H1 (cell line): ENCODE results near the gene ARPP21. TPM values are rescaled to one million over a fixed set of nuclear protein-coding genes. Genes with fewer than 3 reads are reported as not detected.

Experiments
- CTCF ChIA-PET: fragments of 300-600 bp; sonication (Branson Sonifier 250); formaldehyde crosslinking; loops from one replicate; lab custom pipeline; 2021; ENCODE audit not compliant: partially characterized antibody; lab: Charles Lee
- POLR2A ChIA-PET: fragments of 300-600 bp; sonication (Branson Sonifier 250); formaldehyde crosslinking; loops from one replicate; lab custom pipeline; 2021; ENCODE audit warnings: inconsistent platforms; ENCODE audit not compliant: partially characterized antibody; lab: Charles Lee
- DNase-seq, 2 experiments: peaks; one replicate each; pipeline versions ENCODE4 v3.0.0 to v3.0.0-alpha.2; 2010 to 2022; ENCODE audit warnings: low spot score in 2 of 2, low read depth in 1 of 2, mixed read lengths in 1 of 2
- FAIRE-seq: peaks from 2 replicates; lab custom pipeline; 2011; peaks lifted over from hg19 to GRCh38; lab: Jason Lieb, UNC
- H2AFZ ChIP-seq: 2 replicates; pipeline ENCODE4 v1.8.1; 2012; ENCODE audit warnings: low read length, inconsistent platforms
- H2AK5ac ChIP-seq: 2 replicates; pipeline ENCODE4 v1.6.1; 2013; ENCODE audit warnings: low read depth, low read length
- H2BK120ac ChIP-seq: replicated peaks from 2 replicates; pipeline ENCODE3; 2013; ENCODE audit warnings: low read depth, low read length, inconsistent platforms
- H2BK12ac ChIP-seq: 2 replicates; pipeline ENCODE4 v1.6.1; 2013; ENCODE audit warnings: low read depth, low read length
- H2BK15ac ChIP-seq: 2 replicates; pipeline ENCODE4 v1.6.1; 2013; ENCODE audit warnings: low read length
- H2BK20ac ChIP-seq: 2 replicates; pipeline ENCODE4 v1.6.1; 2013; ENCODE audit warnings: low read length
- H2BK5ac ChIP-seq: 2 replicates; pipeline ENCODE4 v1.6.1; 2013; ENCODE audit warnings: low read depth, low read length
- H3K14ac ChIP-seq: 2 replicates; pipeline ENCODE4 v1.6.1; 2013; ENCODE audit warnings: inconsistent platforms; ENCODE audit not compliant: insufficient read length
- H3K18ac ChIP-seq: 2 replicates; pipeline ENCODE4 v1.6.1; 2013; ENCODE audit warnings: low read length; ENCODE audit errors: extremely low read depth
- H3K23ac ChIP-seq: 2 replicates; pipeline ENCODE4 v1.6.1; 2013; ENCODE audit warnings: inconsistent platforms; ENCODE audit not compliant: insufficient read length
- H3K23me2 ChIP-seq: 2 replicates; pipeline ENCODE4 v1.6.1; 2013; ENCODE audit warnings: low read depth, low read length
- H3K27ac ChIP-seq: 2 replicates; pipeline ENCODE4 v1.6.1; 2011; ENCODE audit warnings: low read depth, low read length, inconsistent platforms
- H3K27me3 ChIP-seq, 4 experiments: replicated peaks in 1 of 4; 1 replicate in 1 of 4; 2 replicates in 3 of 4; pipeline versions ENCODE4 v1.6.1 to v1.8.1; 2011 to 2013; ENCODE audit warnings: low read length in 3 of 4, mild to moderate bottlenecking in 3 of 4, inconsistent platforms in 2 of 4, mixed read lengths in 2 of 4, moderate library complexity in 1 of 4; ENCODE audit not compliant: control insufficient read depth in 3 of 4, insufficient read depth in 3 of 4; ENCODE audit errors: extremely low read depth in 1 of 4
- H3K36me3 ChIP-seq, 4 experiments: 2 replicates each; pipeline versions ENCODE4 v1.6.1 to v1.8.1; 2011 to 2013; ENCODE audit warnings: mild to moderate bottlenecking in 4 of 4, low read length in 3 of 4, moderate library complexity in 2 of 4, control low read depth in 1 of 4, inconsistent platforms in 1 of 4; ENCODE audit not compliant: insufficient read depth in 4 of 4, control insufficient read depth in 2 of 4
- H3K4ac ChIP-seq: replicated peaks from 2 replicates; pipeline ENCODE3; 2013; ENCODE audit warnings: low read length, low read depth, mixed read lengths, inconsistent platforms; ENCODE audit not compliant: insufficient read length
- H3K4me1 ChIP-seq, 4 experiments: replicated peaks in 1 of 4; 1 replicate in 1 of 4; 2 replicates in 3 of 4; pipeline versions ENCODE4 v1.6.1 to v1.8.1; 2011 to 2013; ENCODE audit warnings: low read length in 3 of 4, inconsistent platforms in 2 of 4, mixed read lengths in 1 of 4; ENCODE audit not compliant: insufficient read depth in 4 of 4, control insufficient read depth in 3 of 4
- H3K4me2 ChIP-seq, 2 experiments: 2 replicates each; pipeline versions ENCODE4 v1.6.1 to v1.8.1; 2011 to 2013; ENCODE audit warnings: low read depth in 2 of 2, low read length in 2 of 2, control low read depth in 1 of 2, inconsistent platforms in 1 of 2, mild to moderate bottlenecking in 1 of 2; ENCODE audit not compliant: insufficient read depth in 1 of 2
- H3K4me3 ChIP-seq, 4 experiments: fragments of 200-600, 300-600 bp in 1 of 4; sonication (generic), shearing (Covaris generic), sonication (Bioruptor Twin) in 1 of 4; 2 replicates each; pipeline versions ENCODE4 v1.5.1 to v1.8.1; 2011 to 2016; ENCODE audit warnings: low read length in 4 of 4, low read depth in 3 of 4, control low read depth in 2 of 4, inconsistent platforms in 2 of 4, mild to moderate bottlenecking in 2 of 4, mixed read lengths in 1 of 4, moderate library complexity in 1 of 4; ENCODE audit not compliant: insufficient read depth in 2 of 4; ENCODE audit errors: extremely low read depth in 1 of 4
- H3K56ac ChIP-seq: replicated peaks from 2 replicates; pipeline ENCODE3; 2013; ENCODE audit warnings: low read depth, mild to moderate bottlenecking, mixed read lengths, low read length, inconsistent platforms; ENCODE audit not compliant: insufficient read length
- H3K79me1 ChIP-seq: 2 replicates; pipeline ENCODE4 v1.6.1; 2013; ENCODE audit warnings: low read depth, low read length, control low read depth
- H3K79me2 ChIP-seq, 2 experiments: 2 replicates each; pipeline versions ENCODE4 v1.6.1 to v1.8.1; 2012 to 2013; ENCODE audit warnings: low read length in 2 of 2, mild to moderate bottlenecking in 2 of 2, inconsistent platforms in 1 of 2; ENCODE audit not compliant: insufficient read depth in 2 of 2, control insufficient read depth in 1 of 2
- H3K9ac ChIP-seq, 4 experiments: replicated peaks in 1 of 4; 1 replicate in 1 of 4; 2 replicates in 3 of 4; pipeline versions ENCODE4 v1.6.1 to v1.8.1; 2011 to 2013; ENCODE audit warnings: low read depth in 3 of 4, low read length in 3 of 4, control low read depth in 2 of 4, mild to moderate bottlenecking in 2 of 4, moderate library complexity in 2 of 4, inconsistent platforms in 1 of 4; ENCODE audit errors: extremely low read depth in 1 of 4
- H3K9me3 ChIP-seq, 2 experiments: 2 replicates each; pipeline versions ENCODE4 v1.6.1 to v1.8.1; 2012 to 2013; ENCODE audit warnings: mild to moderate bottlenecking in 2 of 2, moderate library complexity in 2 of 2, control low read depth in 1 of 2, inconsistent platforms in 1 of 2, low read depth in 1 of 2, low read length in 1 of 2, mixed read lengths in 1 of 2; ENCODE audit not compliant: insufficient read depth in 2 of 2
- H4K20me1 ChIP-seq, 2 experiments: replicated peaks in 1 of 2; 2 replicates each; pipeline versions ENCODE3 to v1.8.1; 2011 to 2013; ENCODE audit warnings: inconsistent platforms in 2 of 2, low read length in 2 of 2, mild to moderate bottlenecking in 1 of 2; ENCODE audit not compliant: insufficient read depth in 2 of 2, control insufficient read depth in 1 of 2
- H4K5ac ChIP-seq: 2 replicates; pipeline ENCODE4 v1.6.1; 2013; ENCODE audit warnings: low read length, low read depth, mixed read lengths, inconsistent platforms; ENCODE audit not compliant: insufficient read length
- H4K8ac ChIP-seq: 2 replicates; pipeline ENCODE4 v1.8.0; 2013; ENCODE audit warnings: mild to moderate bottlenecking, moderate library complexity, low read length, inconsistent platforms; ENCODE audit not compliant: insufficient read depth; ENCODE audit errors: extremely low read depth
- H4K91ac ChIP-seq: replicated peaks from 2 replicates; pipeline ENCODE3; 2013; ENCODE audit warnings: low read length, mixed read lengths, inconsistent platforms; ENCODE audit not compliant: insufficient read length
- CEBPB ChIP-seq: IDR thresholded peaks from 2 replicates; pipeline ENCODE4 v1.6.1; 2012; ENCODE audit warnings: low read depth, low read length
- HDAC6 ChIP-seq: IDR thresholded peaks from one replicate; pipeline ENCODE4 v1.7.1; 2012; ENCODE audit warnings: low read depth, mild to moderate bottlenecking, inconsistent platforms, low read length, moderate library complexity
- KDM4A ChIP-seq: IDR thresholded peaks from one replicate; pipeline ENCODE4 v1.7.1; 2012; ENCODE audit warnings: low read depth, mild to moderate bottlenecking, moderate library complexity, low read length, inconsistent platforms; ENCODE audit not compliant: severe bottlenecking
- WGBS, 2 experiments: shearing (Covaris generic) in 1 of 2; methylation state at CpG; one replicate each; pipeline versions ENCODE4 v1.1.6 to v1.1.7; 2013 to 2015; ENCODE audit warnings: low lambda C conversion rate in 2 of 2, mixed read lengths in 2 of 2, inconsistent platforms in 1 of 2, low coverage in 1 of 2, missing lambda C conversion rate in 1 of 2; ENCODE audit not compliant: insufficient replicate concordance in 2 of 2, insufficient coverage in 1 of 2, insufficient read length in 1 of 2; ENCODE audit errors: extremely low coverage in 1 of 2, missing lambda C conversion rate in 1 of 2; 5-methylcytosine and 5-hydroxymethylcytosine counted together
- polyA plus RNA-seq, 7 experiments: library from polyadenylated mRNA; depleted of rRNA in 3 of 7; stranded (reverse) in 5 of 7; unstranded in 2 of 7; fragments of >200 nt in 5 of 7; fragments of 200-250 nt in 2 of 7; gene quantifications; 1 replicate in 5 of 7; 2 replicates in 1 of 7; 4 replicates in 1 of 7; pipeline versions ENCODE4 v1.2.1 to v1.2.3, GENCODE V29; 2011 to 2013; ENCODE audit warnings: missing spikeins in 2 of 7, mixed read lengths in 2 of 7
- total RNA-seq: library from RNA; stranded (reverse); fragmentation: NEBNext Ultra II Directional; extraction: Animal tissue kit (Norgen Biotek cat#: 25700); gene quantifications from 2 replicates; pipeline ENCODE4 v1.2.1, GENCODE V29; 2021

ARPP21 gene
- total and polyA plus RNA-seq, 2 of the 8 experiments (the other 6 are each of a cell fraction or from before 2014, with no cell fraction given) = not detected

GRCh38 chr3:35760146-35760545 lies 120.8 kb downstream of the ARPP21 start:
- H3K79me1 ChIP-seq = no peaks in the 10 kb centered on the region
- H2AK5ac ChIP-seq = no peak overlapping the region; the same call in 1 of the 2 replicates
- no peaks in the 10 kb centered on the region for H3K9me3 ChIP-seq
- H4K5ac ChIP-seq = no peak overlapping the region
- ChIA-PET POLR2A (no interaction called here), CTCF (no interaction called here)
- H3K23ac ChIP-seq = no peak overlapping the region
- no peak for FAIRE-seq
- H3K9ac ChIP-seq = no peak overlapping the region
- no peak overlapping the region for H3K18ac ChIP-seq
- no peak overlapping the region for H2BK120ac ChIP-seq
- no peaks in the 10 kb centered on the region for H4K20me1 ChIP-seq
- no peaks in the 10 kb centered on the region for H3K23me2 ChIP-seq
- WGBS, 2 experiments = 100% methylated on average over 4 of the region's 4 CpGs; no CpG with 5 or more reads in 1 of the 2 experiments
- no peak overlapping the region for H3K56ac ChIP-seq
- H3K4me1 ChIP-seq = peaks cover 0 to 3% (median 2%) of the 10 kb centered on the region in 4 experiments; a peak in 2 of 7 replicates
- H3K27ac ChIP-seq = no peak overlapping the region
- no peak for TF ChIP-seq HDAC6
- no peak for TF ChIP-seq KDM4A
- TF ChIP-seq CEBPB = no peak
- H4K8ac ChIP-seq = no peak overlapping the region
- H2AFZ ChIP-seq = no peak overlapping the region
- no peaks in the 10 kb centered on the region for H3K36me3 ChIP-seq
- H3K27me3 ChIP-seq = no peaks in the 10 kb centered on the region
- H2BK5ac ChIP-seq = no peak overlapping the region
- no peak overlapping the region for H3K4ac ChIP-seq
- H4K91ac ChIP-seq = no peak overlapping the region
- H2BK20ac ChIP-seq = no peak overlapping the region
- H3K4me2 ChIP-seq = no peak overlapping the region
- H3K4me3 ChIP-seq = no peak overlapping the region
- H3K14ac ChIP-seq = no peak overlapping the region
- no peak overlapping the region for H2BK15ac ChIP-seq
- H3K79me2 ChIP-seq = no peaks in the 10 kb centered on the region
- DNase-seq = no peak
- H2BK12ac ChIP-seq = no peak overlapping the region
